GM12878 (cell line): ENCODE results near the gene RUNX3. TPM values are rescaled to one million over a fixed set of nuclear protein-coding genes. Genes with fewer than 3 reads are reported as not detected.
A peak's percentile ranks its signal among the peaks of the same experiment; 100 is the strongest.

Experiments
- ATAC-seq: fragments of 200-7000 bp; cut with Tn5 transposase; 3 replicates; pipeline ENCODE4 v1.9.1; 2020; ENCODE audit warnings: mild to moderate bottlenecking, moderate library complexity
- BruUV-seq: library from RNA; stranded (reverse); fragments of 400-500 nt; replicated peaks from 2 replicates; lab custom pipeline; 2021; lab: Mats Ljungman, UMichigan
- CTCF ChIA-PET: fragments of 300-600 bp; sonication (Branson Sonifier 250); formaldehyde crosslinking; extraction: SDS; loops from one replicate; lab custom pipeline; 2021; ENCODE audit warnings: inconsistent platforms; lab: Yijun Ruan, JAX
- POLR2A ChIA-PET: fragments of 350-600 bp; formaldehyde crosslinking; extraction: SDS; loops from one replicate; lab custom pipeline; 2021; ENCODE audit warnings: inconsistent platforms; lab: Charles Lee
- RAD21 ChIA-PET: fragments of 300-600 bp; sonication (Branson Sonifier 250); formaldehyde crosslinking; loops from one replicate; lab custom pipeline; 2023; ENCODE audit warnings: antibody characterized with exemption; ENCODE audit not compliant: unreplicated experiment; lab: Charles Lee
- SMC1A ChIA-PET: fragments of 300-600 bp; sonication (Branson Sonifier 250); formaldehyde crosslinking; loops from one replicate; lab custom pipeline; 2023; ENCODE audit not compliant: unreplicated experiment, uncharacterized antibody; lab: Charles Lee
- DNase-seq: peaks from one replicate; pipeline ENCODE4 v3.0.0-alpha.2; 2011; ENCODE audit warnings: low read depth, low spot score
- FAIRE-seq: peaks from 3 replicates; lab custom pipeline; 2011; peaks lifted over from hg19 to GRCh38; lab: Jason Lieb, UNC
- H2AFZ ChIP-seq: 2 replicates; pipeline ENCODE4 v1.6.0; 2011; ENCODE audit warnings: low read depth, low read length, control low read depth; ENCODE audit not compliant: control insufficient read depth
- H3K27ac ChIP-seq: 2 replicates; pipeline ENCODE4 v1.5.1; 2011; ENCODE audit warnings: control low read depth; ENCODE audit not compliant: control insufficient read depth, insufficient read depth
- H3K27me3 ChIP-seq, 2 experiments: replicated peaks in 1 of 2; 2 replicates each; pipeline versions ENCODE4 v1.6.0 to v1.6.1; 2011; ENCODE audit warnings: low read length in 1 of 2; ENCODE audit not compliant: control insufficient read depth in 2 of 2, insufficient read depth in 2 of 2
- H3K36me3 ChIP-seq, 2 experiments: 2 replicates each; pipeline ENCODE4 v1.5.1; 2011; ENCODE audit warnings: low read length in 1 of 2; ENCODE audit not compliant: control insufficient read depth in 2 of 2, insufficient read depth in 2 of 2
- H3K4me1 ChIP-seq: 2 replicates; pipeline ENCODE4 v1.6.1; 2011; ENCODE audit warnings: mild to moderate bottlenecking, low read length, moderate library complexity, mixed read lengths; ENCODE audit not compliant: control insufficient read depth, insufficient read depth
- H3K4me2 ChIP-seq: 2 replicates; pipeline ENCODE4 v1.6.0; 2011; ENCODE audit warnings: control low read depth; ENCODE audit not compliant: control insufficient read depth, insufficient read depth
- H3K4me3 ChIP-seq: fragments of 200-600 bp; sonication (generic); 2 replicates; pipeline ENCODE4 v1.5.1; 2016
- H3K79me2 ChIP-seq: 2 replicates; pipeline ENCODE4 v1.6.0; 2011; ENCODE audit warnings: low read length; ENCODE audit not compliant: control insufficient read depth, insufficient read depth
- H3K9ac ChIP-seq: 2 replicates; pipeline ENCODE4 v1.8.0; 2011; ENCODE audit warnings: low read length, control low read depth, mixed read lengths; ENCODE audit not compliant: control insufficient read depth, insufficient read depth
- H3K9me3 ChIP-seq: replicated peaks from 3 replicates; pipeline ENCODE4 v1.5.1; 2011; ENCODE audit warnings: mild to moderate bottlenecking, low read length; ENCODE audit not compliant: control insufficient read depth, insufficient read depth
- H4K20me1 ChIP-seq: 2 replicates; pipeline ENCODE4 v1.6.0; 2011; ENCODE audit not compliant: control insufficient read depth, insufficient read depth
- CHD2 ChIP-seq: IDR thresholded peaks from 2 replicates; pipeline ENCODE4 v1.6.1; 2011; ENCODE audit warnings: low read depth, low read length, improper control_type of control experiment, borderline replicate concordance
- GATAD2B ChIP-seq: fragments of 450-650 bp; conservative IDR thresholded peaks from 2 replicates; pipeline ENCODE4 v1.6.1; 2017; ENCODE audit warnings: low read depth, mild to moderate bottlenecking, moderate library complexity
- IKZF1 ChIP-seq: fragments of 450-650 bp; conservative IDR thresholded peaks from 2 replicates; pipeline ENCODE4 v1.6.1; 2017; ENCODE audit warnings: antibody characterized with exemption, mild to moderate bottlenecking
- MLLT1 ChIP-seq: fragments of 450-650 bp; IDR thresholded peaks from 2 replicates; pipeline ENCODE4 v1.6.1; 2016; ENCODE audit warnings: mild to moderate bottlenecking
- POLR2AphosphoS5 ChIP-seq: IDR thresholded peaks from 2 replicates; pipeline ENCODE4 v1.6.1; 2011; ENCODE audit warnings: mild to moderate bottlenecking, low read length, inconsistent platforms
- ZNF217 ChIP-seq: fragments of 450-650 bp; IDR thresholded peaks from 2 replicates; pipeline ENCODE4 v1.6.1; 2017; ENCODE audit warnings: antibody characterized with exemption, mild to moderate bottlenecking
- ZNF687 ChIP-seq: fragments of 450-650 bp; IDR thresholded peaks from 2 replicates; pipeline ENCODE4 v1.6.1; 2017; ENCODE audit warnings: mild to moderate bottlenecking, moderate library complexity
- WGBS: methylation state at CpG from one replicate; pipeline ENCODE4 v1.1.6; 2016; ENCODE audit warnings: low lambda C conversion rate; ENCODE audit not compliant: insufficient replicate concordance, insufficient coverage; ENCODE audit errors: missing lambda C conversion rate; 5-methylcytosine and 5-hydroxymethylcytosine counted together
- in situ Hi-C: fragments of 300-500 bp; cut with MboI; formaldehyde crosslinking; loops from 9 replicates; pipeline ENCODE4 v1.14.3; 2018; ENCODE audit warnings: mixed read lengths
- intact Hi-C: fragments of 100-400 bp; cut with micrococcal nuclease; formaldehyde crosslinking; loops from one replicate; pipeline ENCODE4 v1.14.2; 2022; ENCODE audit not compliant: unreplicated experiment
- polyA plus RNA-seq, 11 experiments: library from polyadenylated mRNA; depleted of rRNA in 4 of 11; unstranded in 6 of 11; stranded (reverse) in 5 of 11; fragments of >200 nt; fragmentation: Nextera tagmentation in 4 of 11; fragmentation: Illumina TruSeq in 1 of 11; extraction: Ambion mirVana in 4 of 11; extraction: Trizol in 1 of 11; gene quantifications; 1 replicate in 1 of 11; 2 replicates in 10 of 11; pipeline versions ENCODE4 v1.2.1 to v1.2.3, GENCODE V29; 2011 to 2016; ENCODE audit warnings: inconsistent platforms in 2 of 11, missing spikeins in 2 of 11, low read depth in 1 of 11
- total RNA-seq, 4 experiments: library from RNA; depleted of rRNA in 3 of 4; stranded (reverse); fragments of >200 nt in 3 of 4; fragmentation: Illumina TruSeq in 1 of 4; extraction: Trizol in 1 of 4; gene quantifications; 2 replicates each; pipeline versions ENCODE4 v1.2.1 to v1.2.3, GENCODE V29; 2013 to 2021

Gene RUNX3
- total and polyA plus RNA-seq, 10 of the 15 experiments (the other 5 are each of a cell fraction or from before 2014, with no cell fraction given), result 19.0 to 151 (median 31.4) TPM

GRCh38 chr1:24932725-24933294 is 2.7 kb upstream of the RUNX3 start:
- no TSS peak for BruUV-seq
- Histone ChIP-seq H3K79me2 (peaks cover 98% of the 10 kb centered on the region), H3K4me3 (no peak overlapping the region; the same call in 1 of the 2 replicates), H2AFZ (no peak overlapping the region)
- intact Hi-C loops, result loop anchor here (5.0 kb wide), 1 partner anchor 86 kb away; no protein-coding TSS in a partner anchor
- TF ChIP-seq IKZF1, result peak; percentile 29; the same call in 1 of the 2 replicates
- 0 out of 2 replicates have a peak, but pooled peaks have one; percentile 8 for TF ChIP-seq GATAD2B
- TF ChIP-seq ZNF217, result peak; percentile 14; the same call in 1 of the 2 replicates
- TF ChIP-seq POLR2AphosphoS5, result peak; percentile 38
- no peak for TF ChIP-seq CHD2
- TF ChIP-seq ZNF687, result no peak
- TF ChIP-seq MLLT1, result 0 out of 2 replicates have a peak, but pooled peaks have one; percentile 17
- TF ChIP-seq, all 136 proteins: peak for 5
- 0 out of 2 replicates have a peak overlapping the region, but pooled peaks have one; percentile 16 for H3K9ac ChIP-seq
- DNase-seq, result no peak
- FAIRE-seq, result no peak
- no peak for ATAC-seq
- H3K27ac ChIP-seq, result no peak overlapping the region
- H3K36me3 ChIP-seq, result peaks cover 8 to 17% of the 10 kb centered on the region in 2 experiments; a peak in 3 of 4 replicates
- ChIA-PET SMC1A (interaction anchor here (0.6 to 23.9 kb wide), 16 partner anchors 8 to 273 kb away, joined by 3 to 391 read pairs (median 4); no protein-coding TSS in a partner anchor), CTCF (interaction anchor here (0.6 to 20.9 kb wide), 24 partner anchors 8 to 270 kb away, joined by 3 to 314 read pairs (median 5); no protein-coding TSS in a partner anchor), POLR2A (interaction anchor here (0.6 to 2.7 kb wide), 12 partner anchors 9 to 299 kb away, joined by 3 to 12 read pairs (median 6); partner anchors contain the start of gene SYF2), RAD21 (interaction anchor here (0.8 to 7.3 kb wide), 14 partner anchors 15 to 272 kb away, joined by 3 to 99 read pairs (median 6); no protein-coding TSS in a partner anchor)
- no peaks in the 10 kb centered on the region for H3K27me3 ChIP-seq
- in situ Hi-C loops, result no loop called here
- H3K9me3 ChIP-seq, result no peaks in the 10 kb centered on the region
- 84% methylated on average over 13 of the region's 13 CpGs for WGBS
- 0 out of 2 replicates have a peak, but pooled peaks cover 3% of the 10 kb centered on the region for H4K20me1 ChIP-seq
- H3K4me2 ChIP-seq, result peak overlapping the region; percentile 76
- H3K4me1 ChIP-seq, result peaks cover 47% of the 10 kb centered on the region
